Sigmoid colon (tissue), 7 donors: Measurements from ENCODE around the gene NEURL4. TPM values are rescaled to one million over a fixed set of nuclear protein-coding genes. Genes with fewer than 3 reads are reported as not detected.
A peak's percentile ranks its signal among the peaks of the same experiment; 100 is the strongest.
"Not testable (repeated sequence)": the region's sequence is repeated elsewhere in the genome, so short reads cannot be mapped to it uniquely, and the experiment has no call there.

Source experiments
- DNase-seq: peaks from one replicate; pipeline ENCODE4 v3.0.0-alpha.2; 2019
- H3K27ac ChIP-seq, 4 donors: fragments of 200-600 bp; sonication (generic); one replicate each; pipeline ENCODE4 v1.5.1; 2016 to 2019; ENCODE audit warnings: mild to moderate bottlenecking in 1 of 4
- H3K27me3 ChIP-seq, 3 donors: fragments of 200-600 bp; sonication (generic); one replicate each; pipeline ENCODE4 v1.5.1; 2019; ENCODE audit warnings: mild to moderate bottlenecking in 1 of 3
- H3K36me3 ChIP-seq, 4 donors: fragments of 200-600 bp; sonication (generic); one replicate each; pipeline ENCODE4 v1.5.1; 2016 to 2019
- H3K4me1 ChIP-seq, 4 donors: fragments of 200-600 bp; sonication (generic); one replicate each; pipeline ENCODE4 v1.5.1; 2017 to 2019
- H3K4me3 ChIP-seq, 4 donors: fragments of 200-600 bp; sonication (generic); one replicate each; pipeline ENCODE4 v1.5.1; 2017 to 2019; ENCODE audit warnings: mild to moderate bottlenecking in 2 of 4, moderate library complexity in 1 of 4
- H3K9me3 ChIP-seq, 4 donors: fragments of 200-600 bp in 3 of 4; sonication (generic) in 3 of 4; one replicate each; pipeline versions ENCODE4 v1.5.1 to v1.6.1; 2013 to 2019
- CTCF ChIP-seq, 4 experiments: fragments of 450-650 bp in 3 of 4; fragments of 200-600 bp in 1 of 4; IDR thresholded peaks; one replicate each; pipeline ENCODE4 v1.5.1; 2016 to 2019; ENCODE audit warnings: antibody characterized with exemption in 4 of 4, mild to moderate bottlenecking in 3 of 4, moderate library complexity in 2 of 4
- EP300 ChIP-seq, 4 donors: sonication (generic); formaldehyde crosslinking; IDR thresholded peaks; one replicate each; pipeline ENCODE4 v1.6.1; 2017; ENCODE audit warnings: antibody characterized with exemption in 4 of 4
- POLR2A ChIP-seq, 2 donors: fragments of 450-650 bp; IDR thresholded peaks; one replicate each; pipeline ENCODE4 v1.6.1; 2016; ENCODE audit warnings: antibody characterized with exemption in 2 of 2, mild to moderate bottlenecking in 2 of 2, moderate library complexity in 2 of 2
- POLR2AphosphoS5 ChIP-seq, 4 donors: sonication (generic); formaldehyde crosslinking; IDR thresholded peaks; one replicate each; pipeline ENCODE4 v1.6.1; 2017; ENCODE audit warnings: antibody characterized with exemption in 4 of 4
- WGBS, 2 donors: extraction: QIAGEN DNeasy Blood & Tissue Kit; methylation state at CpG; one replicate each; pipeline ENCODE4 v1.1.7; 2013; 5-methylcytosine and 5-hydroxymethylcytosine counted together
- intact Hi-C: fragments of 100-400 bp; cut with DNase I; formaldehyde crosslinking; loops from one replicate; pipeline ENCODE4 v1.15.1; 2023
- polyA plus RNA-seq, 3 donors: library from polyadenylated mRNA; stranded (reverse); fragments of 200-250 nt; gene quantifications; one replicate each; pipeline ENCODE4 v1.2.3, GENCODE V29; 2013
- total RNA-seq, 4 donors: library from RNA; depleted of rRNA; stranded (reverse); fragments of >200 nt; gene quantifications; one replicate each; pipeline ENCODE4 v1.1.0, GENCODE V29; 2016
- donor health status: healthy with polysubstance abuse.
- donor health status: Bipolar disorder and iron deficiency.
- donor health status: healthy.

The NEURL4 gene
- total and polyA plus RNA-seq, 7 donors: 6.0 to 31.6 (median 16.7) TPM

GRCh38 chr17:7334938-7335538 lies 5.9 kb upstream of the NEURL4 start:
- TF ChIP-seq POLR2A (IDR thresholded peaks at IDR 0.05) (no peak), EP300 (IDR thresholded peaks at IDR 0.05) (no peak), POLR2AphosphoS5 (IDR thresholded peaks at IDR 0.05) (no peak), CTCF (IDR thresholded peaks at IDR 0.05) (no peak)
- H3K4me3 ChIP-seq: no peak overlapping the region
- WGBS, 2 donors: 43 to 77% methylated on average over 3 of the region's 3 CpGs
- H3K9me3 ChIP-seq: no peaks in the 10 kb centered on the region
- intact Hi-C loops: no loop called here
- peaks cover 0 to 37% (median 5%) of the 10 kb centered on the region in 3 donors for H3K27me3 ChIP-seq
- DNase-seq: no peak
- H3K36me3 ChIP-seq: no peaks in the 10 kb centered on the region
- peaks cover 0 to 15% (median 8%) of the 10 kb centered on the region in 4 donors for H3K4me1 ChIP-seq
- no peak overlapping the region for H3K27ac ChIP-seq

GRCh38 chr17:7332600-7333069 lies 3.5 kb upstream of the NEURL4 start:
- WGBS, 2 donors: 42 to 70% methylated on average over 14 of the region's 14 CpGs
- peaks cover 0 to 27% (median 19%) of the 10 kb centered on the region in 4 donors for H3K4me1 ChIP-seq
- intact Hi-C loops, DNase-seq, H3K36me3 ChIP-seq, H3K4me3 ChIP-seq, H3K9me3 ChIP-seq: not testable (repeated sequence)
- H3K27ac ChIP-seq: peak overlapping the region in 3 of 4 donors; percentile 22 to 64 (median 43)
- H3K27me3 ChIP-seq: peaks cover 0 to 18% (median 0%) of the 10 kb centered on the region in 3 donors

- WGBS, 2 donors: 47 to 62% methylated on average over 7 of the region's 7 CpGs
- TF ChIP-seq POLR2A (IDR thresholded peaks at IDR 0.05) (no peak), CTCF (IDR thresholded peaks at IDR 0.05) (no peak), POLR2AphosphoS5 (IDR thresholded peaks at IDR 0.05) (no peak), EP300 (IDR thresholded peaks at IDR 0.05) (no peak)
- peaks cover 0 to 31% (median 20%) of the 10 kb centered on the region in 4 donors for H3K4me1 ChIP-seq
- peaks cover 0 to 15% (median 0%) of the 10 kb centered on the region in 3 donors for H3K27me3 ChIP-seq
- no peak for DNase-seq
- no peaks in the 10 kb centered on the region for H3K36me3 ChIP-seq
- intact Hi-C loops: no loop called here
- H3K4me3 ChIP-seq: no peak overlapping the region
- peak overlapping the region in 2 of 4 donors; percentile 22 to 64 for H3K27ac ChIP-seq
- no peaks in the 10 kb centered on the region for H3K9me3 ChIP-seq
These were observed 3.0 kb upstream of the NEURL4 start for GRCh38 chr17:7332111-7332510.

GRCh38 chr17:7330638-7331015 lies 1.5 kb upstream of the NEURL4 start:
- intact Hi-C loops: no loop called here
- TF ChIP-seq POLR2AphosphoS5 (IDR thresholded peaks at IDR 0.05) (no peak), POLR2A (IDR thresholded peaks at IDR 0.05) (no peak), EP300 (IDR thresholded peaks at IDR 0.05) (no peak), CTCF (IDR thresholded peaks at IDR 0.05) (no peak)
- Histone ChIP-seq H3K4me1 (peaks cover 0 to 31% (median 20%) of the 10 kb centered on the region in 4 donors), H3K27me3 (peaks cover 0 to under 1% (median 0%) of the 10 kb centered on the region in 3 donors), H3K4me3 (peak overlapping the region; percentile 69 to 93 (median 83)), H3K9me3 (no peaks in the 10 kb centered on the region), H3K36me3 (peaks cover 0 to 12% (median 2%) of the 10 kb centered on the region in 4 donors), H3K27ac (peak overlapping the region; percentile 88 to 94 (median 94))
- DNase-seq: no peak
- WGBS, 2 donors: 59 to 66% methylated on average over 13 of the region's 13 CpGs

- no peaks in the 10 kb centered on the region for H3K27me3 ChIP-seq
- peak overlapping the region; percentile 88 to 94 (median 94) for H3K27ac ChIP-seq
- no peaks in the 10 kb centered on the region for H3K9me3 ChIP-seq
- H3K4me3 ChIP-seq: peak overlapping the region; percentile 69 to 93 (median 83)
- DNase-seq: peak; percentile 93
- TF ChIP-seq POLR2AphosphoS5 (IDR thresholded peaks at IDR 0.05): no peak
- no peak for TF ChIP-seq CTCF (IDR thresholded peaks at IDR 0.05)
- no peak for TF ChIP-seq EP300 (IDR thresholded peaks at IDR 0.05)
- no peak for TF ChIP-seq POLR2A (IDR thresholded peaks at IDR 0.05)
- H3K4me1 ChIP-seq: peaks cover 0 to 31% (median 20%) of the 10 kb centered on the region in 4 donors
- intact Hi-C loops: loop anchor here (1.0 to 2.0 kb wide), 4 partner anchors 15 to 231 kb away; partner anchors contain the start of genes EIF5A, GPS2 and SENP3
- peaks cover 0 to 17% (median 2%) of the 10 kb centered on the region in 4 donors for H3K36me3 ChIP-seq
- WGBS, 2 donors: 1% methylated on average over 34 of the region's 34 CpGs
These were observed 982 bp upstream of the NEURL4 start for GRCh38 chr17:7329997-7330637.
